H9 (cell line): ENCODE data around the gene ETFA. TPM values are rescaled to one million over a fixed set of nuclear protein-coding genes. Genes with fewer than 3 reads are reported as not detected.
A peak's percentile ranks its signal among the peaks of the same experiment; 100 is the strongest.

Source experiments
- DNase-seq: peaks from one replicate; pipeline ENCODE4 v3.0.0-alpha.2; 2017
- H2AFZ ChIP-seq: one replicate; pipeline ENCODE4 v1.6.1; 2013; ENCODE audit warnings: mild to moderate bottlenecking, low read length, control low read depth, moderate library complexity
- H2AK5ac ChIP-seq: 2 replicates; pipeline ENCODE4 v1.6.1; 2013; ENCODE audit warnings: low read length, control low read depth, mixed read lengths; ENCODE audit not compliant: insufficient read length
- H2BK120ac ChIP-seq: one replicate; pipeline ENCODE4 v1.6.1; 2013; ENCODE audit warnings: low read depth, mild to moderate bottlenecking, low read length, control low read depth, inconsistent platforms; ENCODE audit not compliant: poor library complexity, severe bottlenecking
- H2BK12ac ChIP-seq: 2 replicates; pipeline ENCODE4 v1.6.1; 2013; ENCODE audit warnings: low read length, control low read depth, mixed read lengths, low read depth; ENCODE audit not compliant: insufficient read length
- H2BK15ac ChIP-seq: 2 replicates; pipeline ENCODE4 v1.6.1; 2013; ENCODE audit warnings: low read depth, low read length, control low read depth
- H2BK20ac ChIP-seq: one replicate; pipeline ENCODE4 v1.6.1; 2013; ENCODE audit warnings: low read depth, mild to moderate bottlenecking, low read length, control low read depth, inconsistent platforms; ENCODE audit not compliant: poor library complexity, severe bottlenecking
- H2BK5ac ChIP-seq: 2 replicates; pipeline ENCODE4 v1.6.1; 2013; ENCODE audit warnings: low read length, control low read depth, mixed read lengths; ENCODE audit not compliant: insufficient read length
- H3K14ac ChIP-seq: 2 replicates; pipeline ENCODE4 v1.6.1; 2013; ENCODE audit warnings: low read length, control low read depth; ENCODE audit not compliant: insufficient read depth
- H3K18ac ChIP-seq: 2 replicates; pipeline ENCODE4 v1.6.1; 2013; ENCODE audit warnings: low read depth, mild to moderate bottlenecking, mixed read lengths, low read length, control low read depth; ENCODE audit not compliant: insufficient read length
- H3K23ac ChIP-seq: 2 replicates; pipeline ENCODE4 v1.6.1; 2013; ENCODE audit warnings: low read length, control low read depth, mixed read lengths, low read depth; ENCODE audit not compliant: insufficient read length
- H3K23me2 ChIP-seq: 2 replicates; pipeline ENCODE4 v1.6.1; 2013; ENCODE audit warnings: low read depth, mild to moderate bottlenecking, mixed read lengths, low read length, control low read depth; ENCODE audit not compliant: insufficient read length, poor library complexity, severe bottlenecking
- H3K27ac ChIP-seq: 2 replicates; pipeline ENCODE4 v1.5.1; 2013; ENCODE audit warnings: low read length, control low read depth, mixed read lengths, low read depth; ENCODE audit not compliant: insufficient read length
- H3K27me3 ChIP-seq: 2 replicates; pipeline ENCODE4 v1.6.1; 2013; ENCODE audit warnings: low read length, control low read depth, inconsistent platforms; ENCODE audit not compliant: insufficient read depth
- H3K4ac ChIP-seq: 2 replicates; pipeline ENCODE4 v1.6.1; 2013; ENCODE audit warnings: low read depth, mild to moderate bottlenecking, control low read depth, inconsistent platforms, low read length, moderate library complexity
- H3K4me1 ChIP-seq: 2 replicates; pipeline ENCODE4 v1.6.1; 2013; ENCODE audit warnings: low read length, control low read depth, inconsistent platforms; ENCODE audit not compliant: insufficient read depth
- H3K4me2 ChIP-seq: 2 replicates; pipeline ENCODE4 v1.6.1; 2013; ENCODE audit warnings: low read length, control low read depth, mixed read lengths; ENCODE audit not compliant: insufficient read length, insufficient read depth
- H3K56ac ChIP-seq: 2 replicates; pipeline ENCODE4 v1.6.1; 2013; ENCODE audit warnings: low read depth, mild to moderate bottlenecking, mixed read lengths, low read length, control low read depth; ENCODE audit not compliant: insufficient read length
- H3K79me1 ChIP-seq: 2 replicates; pipeline ENCODE4 v1.6.1; 2013; ENCODE audit warnings: low read depth, mild to moderate bottlenecking, moderate library complexity, low read length, control low read depth, inconsistent platforms; ENCODE audit not compliant: insufficient read depth, poor library complexity, severe bottlenecking
- H3K79me2 ChIP-seq: 2 replicates; pipeline ENCODE4 v1.6.1; 2013; ENCODE audit warnings: low read length, control low read depth, inconsistent platforms; ENCODE audit not compliant: insufficient read depth
- H3K9ac ChIP-seq: 2 replicates; pipeline ENCODE4 v1.6.1; 2013; ENCODE audit warnings: low read length, control low read depth, mixed read lengths; ENCODE audit not compliant: insufficient read length; ENCODE audit errors: extremely low read depth
- H3K9me3 ChIP-seq: one replicate; pipeline ENCODE4 v1.6.1; 2013; ENCODE audit warnings: low read depth, low read length, inconsistent platforms; ENCODE audit not compliant: control insufficient read depth
- H3T11ph ChIP-seq: one replicate; pipeline ENCODE4 v1.6.1; 2013; ENCODE audit warnings: mild to moderate bottlenecking, low read length, control low read depth, inconsistent platforms
- H4K20me1 ChIP-seq: one replicate; pipeline ENCODE4 v1.6.1; 2013; ENCODE audit not compliant: control insufficient read depth, insufficient read length, insufficient read depth
- H4K5ac ChIP-seq: 2 replicates; pipeline ENCODE4 v1.6.1; 2013; ENCODE audit warnings: low read depth, mild to moderate bottlenecking, mixed read lengths, low read length, control low read depth; ENCODE audit not compliant: insufficient read length
- H4K8ac ChIP-seq: replicated peaks from 2 replicates; pipeline ENCODE4 v1.6.1; 2013; ENCODE audit warnings: low read length, control low read depth, mixed read lengths, low read depth; ENCODE audit not compliant: insufficient read length
- H4K91ac ChIP-seq: 2 replicates; pipeline ENCODE4 v1.6.1; 2013; ENCODE audit warnings: low read depth, mild to moderate bottlenecking, moderate library complexity, mixed read lengths, low read length, control low read depth; ENCODE audit not compliant: insufficient read length
- H3K27ac Mint-ChIP-seq, 3 experiments: 2 replicates in 2 of 3; 3 replicates in 1 of 3; pipeline ENCODE4 v1.8.0; 2020 to 2021; ENCODE audit warnings: mixed read lengths in 3 of 3, mild to moderate bottlenecking in 1 of 3, moderate library complexity in 1 of 3
- H3K27me3 Mint-ChIP-seq: 2 replicates; pipeline ENCODE4 v1.8.0; 2021; ENCODE audit warnings: low read depth, mild to moderate bottlenecking, moderate library complexity, mixed read lengths
- H3K36me3 Mint-ChIP-seq, 3 experiments: 2 replicates in 2 of 3; 3 replicates in 1 of 3; pipeline ENCODE4 v1.8.0; 2020 to 2021; ENCODE audit warnings: low read depth in 3 of 3, mixed read lengths in 3 of 3; ENCODE audit not compliant: insufficient read depth in 1 of 3
- H3K4me1 Mint-ChIP-seq, 2 experiments: 2 replicates each; pipeline ENCODE4 v1.8.0; 2020; ENCODE audit warnings: mixed read lengths in 2 of 2
- H3K4me3 Mint-ChIP-seq, 2 experiments: 2 replicates in 1 of 2; 3 replicates in 1 of 2; pipeline ENCODE4 v1.8.0; 2020 to 2021; ENCODE audit warnings: mild to moderate bottlenecking in 2 of 2, mixed read lengths in 2 of 2, moderate library complexity in 1 of 2
- H3K9me3 Mint-ChIP-seq, 2 experiments: 2 replicates in 1 of 2; 3 replicates in 1 of 2; pipeline ENCODE4 v1.8.0; 2020; ENCODE audit warnings: mild to moderate bottlenecking in 2 of 2, mixed read lengths in 2 of 2, moderate library complexity in 1 of 2
- WGBS: extraction: QIAGEN DNeasy Blood & Tissue Kit; methylation state at CpG from one replicate; pipeline ENCODE4 v1.1.7; 2013; ENCODE audit warnings: missing lambda C conversion rate, low lambda C conversion rate, mixed read lengths; ENCODE audit not compliant: insufficient read length; ENCODE audit errors: extremely low coverage; 5-methylcytosine and 5-hydroxymethylcytosine counted together
- total RNA-seq: library from RNA; stranded (reverse); gene quantifications from 2 replicates; pipeline ENCODE4 v1.2.1, GENCODE V29; 2021
- TF ChIP-seq, protein P1 (sequence below): fragments of 200-600 bp; sonication (generic); conservative IDR thresholded peaks from 3 replicates; pipeline ENCODE4 v1.8.0; 2021; ENCODE audit warnings: antibody characterized with exemption, mild to moderate bottlenecking

ETFA gene
- total RNA-seq, 1 experiment from 2014 or later = 109 TPM

DNA sequence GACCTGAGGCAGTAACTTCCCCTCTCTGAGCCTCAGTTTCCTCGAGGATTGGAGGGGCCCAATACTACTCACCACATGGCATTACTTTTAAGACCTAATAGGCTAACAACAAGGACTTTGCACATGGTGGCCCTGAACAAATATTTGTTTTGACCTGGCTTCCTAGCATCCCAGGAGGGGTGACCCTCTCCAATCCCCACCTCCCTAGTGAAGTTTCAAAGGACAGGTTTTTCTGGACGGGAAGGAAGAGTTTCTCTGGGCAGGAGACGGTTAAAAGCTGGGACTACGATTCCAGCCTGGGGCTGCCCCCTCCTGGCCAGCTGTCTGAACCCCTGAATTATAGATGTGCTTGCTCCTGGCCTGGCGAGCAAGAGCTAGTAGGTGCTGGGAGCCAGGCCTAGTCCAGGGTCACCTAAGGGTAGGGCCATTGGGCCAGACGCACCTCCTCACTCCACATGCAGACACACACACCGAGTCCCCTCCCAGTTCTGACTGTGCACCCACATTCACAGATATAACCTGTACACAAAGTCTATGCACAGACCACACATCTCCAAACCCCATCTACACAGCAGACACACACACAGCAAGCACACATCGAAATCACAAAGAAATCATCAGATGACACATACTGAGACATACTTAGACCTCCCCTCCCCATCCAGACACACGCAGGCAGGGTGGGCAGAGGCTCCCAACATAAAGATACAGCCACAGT is 22.6 kb upstream of the ETFA start:
- H3K27ac ChIP-seq = no peak overlapping the region
- H3K9ac ChIP-seq = no peak overlapping the region
- H3K4ac ChIP-seq = no peak overlapping the region
- no peak overlapping the region for H2BK15ac ChIP-seq
- no peaks in the 10 kb centered on the region; the same call in 1 of the 2 replicates for H3K4me1 ChIP-seq
- Mint-ChIP-seq H3K36me3 (no peaks in the 10 kb centered on the region; a peak in 1 of 7 replicates), H3K27ac (no peak overlapping the region), H3K4me3 (peak overlapping the region in 1 of 2 experiments; percentile 6; a peak in 2 of 5 replicates), H3K9me3 (peaks cover 0 to 20% of the 10 kb centered on the region in 2 experiments; a peak in 3 of 5 replicates), H3K4me1 (peaks cover 32 to 40% of the 10 kb centered on the region in 2 experiments), H3K27me3 (peaks cover 75% of the 10 kb centered on the region)
- no CpG with 5 or more reads among the region's 9 CpGs for WGBS
- no peak overlapping the region for H3K14ac ChIP-seq
- no peak overlapping the region for H4K5ac ChIP-seq
- no peak overlapping the region for H3K18ac ChIP-seq
- no peaks in the 10 kb centered on the region for H3K9me3 ChIP-seq
- no peak overlapping the region for H2BK12ac ChIP-seq
- no peak overlapping the region for H4K91ac ChIP-seq
- H3K56ac ChIP-seq = no peak overlapping the region
- no peak overlapping the region for H2BK120ac ChIP-seq
- no peak overlapping the region for H2AK5ac ChIP-seq
- peaks cover 14% of the 10 kb centered on the region for H3K23me2 ChIP-seq
- H4K8ac ChIP-seq = no peak overlapping the region
- H3K27me3 ChIP-seq = peaks cover 22% of the 10 kb centered on the region
- no peak overlapping the region for H3T11ph ChIP-seq
- H4K20me1 ChIP-seq = no peaks in the 10 kb centered on the region
- H3K79me1 ChIP-seq = no peaks in the 10 kb centered on the region
- H3K79me2 ChIP-seq = no peaks in the 10 kb centered on the region
- TF ChIP-seq, protein P1, sequence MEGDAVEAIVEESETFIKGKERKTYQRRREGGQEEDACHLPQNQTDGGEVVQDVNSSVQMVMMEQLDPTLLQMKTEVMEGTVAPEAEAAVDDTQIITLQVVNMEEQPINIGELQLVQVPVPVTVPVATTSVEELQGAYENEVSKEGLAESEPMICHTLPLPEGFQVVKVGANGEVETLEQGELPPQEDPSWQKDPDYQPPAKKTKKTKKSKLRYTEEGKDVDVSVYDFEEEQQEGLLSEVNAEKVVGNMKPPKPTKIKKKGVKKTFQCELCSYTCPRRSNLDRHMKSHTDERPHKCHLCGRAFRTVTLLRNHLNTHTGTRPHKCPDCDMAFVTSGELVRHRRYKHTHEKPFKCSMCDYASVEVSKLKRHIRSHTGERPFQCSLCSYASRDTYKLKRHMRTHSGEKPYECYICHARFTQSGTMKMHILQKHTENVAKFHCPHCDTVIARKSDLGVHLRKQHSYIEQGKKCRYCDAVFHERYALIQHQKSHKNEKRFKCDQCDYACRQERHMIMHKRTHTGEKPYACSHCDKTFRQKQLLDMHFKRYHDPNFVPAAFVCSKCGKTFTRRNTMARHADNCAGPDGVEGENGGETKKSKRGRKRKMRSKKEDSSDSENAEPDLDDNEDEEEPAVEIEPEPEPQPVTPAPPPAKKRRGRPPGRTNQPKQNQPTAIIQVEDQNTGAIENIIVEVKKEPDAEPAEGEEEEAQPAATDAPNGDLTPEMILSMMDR = peak; percentile 66
- H3K4me2 ChIP-seq = no peak overlapping the region
- no peak overlapping the region for H2BK5ac ChIP-seq
- DNase-seq = peak; percentile 69
- no peak overlapping the region for H2AFZ ChIP-seq
- H3K23ac ChIP-seq = no peak overlapping the region
- H2BK20ac ChIP-seq = no peak overlapping the region
